RWPE2 (cell line): ENCODE measurements around the gene TMEM9.

Source experiments
- ATAC-seq: fragments of 200-7000 bp; cut with Tn5 transposase; 3 replicates; pipeline ENCODE4 v1.9.1; 2021; ENCODE audit warnings: low read depth
- DNase-seq: peaks from one replicate; pipeline ENCODE4 v3.0.0-alpha.2; 2020; ENCODE audit warnings: low spot score
- H3K27ac ChIP-seq: fragments of 450-650 bp; 2 replicates; pipeline ENCODE4 v1.5.1; 2017; ENCODE audit warnings: mild to moderate bottlenecking; ENCODE audit not compliant: poor library complexity, severe bottlenecking
- H3K27me3 ChIP-seq: fragments of 250-450 bp; sonication (Bioruptor Pico); 2 replicates; pipeline ENCODE4 v1.5.1; 2021; ENCODE audit warnings: mild to moderate bottlenecking, moderate library complexity; ENCODE audit not compliant: insufficient read depth, poor library complexity, severe bottlenecking
- H3K36me3 ChIP-seq: fragments of 250-450 bp; sonication (Bioruptor Pico); 2 replicates; pipeline ENCODE4 v1.5.1; 2020; ENCODE audit warnings: low read depth, mild to moderate bottlenecking, moderate library complexity
- H3K4me1 ChIP-seq: fragments of 250-450 bp; sonication (Bioruptor Pico); 2 replicates; pipeline ENCODE4 v1.5.1; 2021; ENCODE audit warnings: mild to moderate bottlenecking, moderate library complexity; ENCODE audit not compliant: insufficient read depth, poor library complexity, severe bottlenecking
- H3K4me3 ChIP-seq: fragments of 250-450 bp; sonication (Bioruptor Pico); 2 replicates; pipeline ENCODE4 v1.5.1; 2021; ENCODE audit warnings: mild to moderate bottlenecking, moderate library complexity; ENCODE audit not compliant: severe bottlenecking
- H3K9me3 ChIP-seq: fragments of 250-450 bp; sonication (Bioruptor Pico); 2 replicates; pipeline ENCODE4 v1.5.1; 2021; ENCODE audit warnings: mild to moderate bottlenecking, moderate library complexity; ENCODE audit not compliant: severe bottlenecking
- CTCF ChIP-seq: fragments of 450-650 bp; IDR thresholded peaks from one replicate; pipeline ENCODE4 v1.5.1; 2017; ENCODE audit warnings: mild to moderate bottlenecking, moderate library complexity; ENCODE audit not compliant: poor library complexity, severe bottlenecking

Gene TMEM9

GRCh38 chr1:201110616-201111015 is 43.7 kb downstream of the TMEM9 start:
- no peak overlapping the region for H3K27ac ChIP-seq
- no peak for TF ChIP-seq CTCF
- no peaks in the 10 kb centered on the region for H3K4me1 ChIP-seq
- no peak for DNase-seq
- H3K36me3 ChIP-seq, result no peaks in the 10 kb centered on the region
- ATAC-seq, result no peak
- no peak overlapping the region for H3K4me3 ChIP-seq
- H3K27me3 ChIP-seq, result no peaks in the 10 kb centered on the region
- H3K9me3 ChIP-seq, result no peaks in the 10 kb centered on the region

GRCh38 chr1:201110138-201110537 is 44.1 kb downstream of the TMEM9 start:
- no peaks in the 10 kb centered on the region for H3K36me3 ChIP-seq
- no peaks in the 10 kb centered on the region for H3K4me1 ChIP-seq
- H3K27ac ChIP-seq, result no peak overlapping the region
- no peak for ATAC-seq
- H3K4me3 ChIP-seq, result no peak overlapping the region
- no peaks in the 10 kb centered on the region for H3K9me3 ChIP-seq
- no peak for TF ChIP-seq CTCF
- DNase-seq, result no peak
- H3K27me3 ChIP-seq, result no peaks in the 10 kb centered on the region

- ATAC-seq (no peak), DNase-seq (no peak)
- Histone ChIP-seq H3K36me3 (no peaks in the 10 kb centered on the region), H3K27ac (no peak overlapping the region), H3K27me3 (no peaks in the 10 kb centered on the region), H3K4me3 (no peak overlapping the region), H3K9me3 (no peaks in the 10 kb centered on the region), H3K4me1 (no peaks in the 10 kb centered on the region)
- TF ChIP-seq CTCF, result no peak
Measured at GRCh38 chr1:201109651-201110050, 44.6 kb downstream of the TMEM9 start.

- no peak for DNase-seq
- Histone ChIP-seq H3K4me1 (no peaks in the 10 kb centered on the region), H3K9me3 (no peaks in the 10 kb centered on the region), H3K27ac (no peak overlapping the region), H3K36me3 (no peaks in the 10 kb centered on the region), H3K27me3 (no peaks in the 10 kb centered on the region), H3K4me3 (no peak overlapping the region)
- no peak for TF ChIP-seq CTCF
- ATAC-seq, result no peak
Measured at GRCh38 chr1:201108614-201109013, 45.7 kb downstream of the TMEM9 start.

- Histone ChIP-seq H3K27me3 (no peaks in the 10 kb centered on the region), H3K36me3 (no peaks in the 10 kb centered on the region), H3K9me3 (no peaks in the 10 kb centered on the region), H3K27ac (no peak overlapping the region), H3K4me1 (no peaks in the 10 kb centered on the region), H3K4me3 (no peak overlapping the region)
- ATAC-seq, result no peak
- TF ChIP-seq CTCF, result no peak
- DNase-seq, result no peak
Measured at GRCh38 chr1:201105688-201106087, 48.6 kb downstream of the TMEM9 start.
